K562 (cell line): Measurements from ENCODE around the gene ABHD16A. TPM values are rescaled to one million over a fixed set of nuclear protein-coding genes. Genes with fewer than 3 reads are reported as not detected.

Experiments used
- ATF1 ChIP-seq, 2 experiments: fragments of 450-650 bp in 1 of 2; IDR thresholded peaks; 2 replicates each; pipeline ENCODE4 v1.6.1; 2016; ENCODE audit warnings: missing compliant biosample characterization in 1 of 2, missing genetic modification characterization in 1 of 2
- DEAF1 ChIP-seq: fragments of 450-650 bp; formaldehyde crosslinking; IDR thresholded peaks from 2 replicates; pipeline ENCODE4 v1.4.0; 2020; ENCODE audit warnings: mild to moderate bottlenecking, moderate library complexity
- E2F8 ChIP-seq: fragments of 450-650 bp; IDR thresholded peaks from 2 replicates; pipeline ENCODE4 v1.7.1; 2018; ENCODE audit warnings: mild to moderate bottlenecking, low read depth; ENCODE audit not compliant: partially characterized antibody
- GTF2F1 ChIP-seq: IDR thresholded peaks from 2 replicates; pipeline ENCODE4 v1.6.1; 2011; ENCODE audit warnings: low read depth, low read length, improper control_type of control experiment
- JUNB ChIP-seq: fragments of 450-650 bp; formaldehyde crosslinking; conservative IDR thresholded peaks from 2 replicates; pipeline ENCODE4 v1.4.0; 2020; ENCODE audit warnings: mild to moderate bottlenecking
- MTA3 ChIP-seq: fragments of 450-650 bp; formaldehyde crosslinking; IDR thresholded peaks from 2 replicates; pipeline ENCODE4 v1.6.1; 2017; ENCODE audit warnings: mild to moderate bottlenecking, borderline replicate concordance
- NEUROD1 ChIP-seq: fragments of 150-350 bp; IDR thresholded peaks from 2 replicates; pipeline ENCODE4 v1.6.1; 2014; ENCODE audit warnings: borderline replicate concordance, low read length, low read depth; ENCODE audit not compliant: partially characterized antibody
- NFATC3 ChIP-seq: fragments of 450-650 bp; IDR thresholded peaks from 2 replicates; pipeline ENCODE4 v1.6.1; 2017; ENCODE audit warnings: mild to moderate bottlenecking
- RFX5 ChIP-seq: IDR thresholded peaks from 2 replicates; pipeline ENCODE4 v1.6.1; 2011; ENCODE audit warnings: low read depth, mild to moderate bottlenecking, improper control_type of control experiment, low read length
- RREB1 ChIP-seq: fragments of 250-450 bp; sonication (Bioruptor Pico); IDR thresholded peaks from 2 replicates; pipeline ENCODE4 v1.4.0; 2020
- SETDB1 ChIP-seq: IDR thresholded peaks from one replicate; pipeline ENCODE4 v1.6.1; 2012; ENCODE audit warnings: low read length, control low read depth, inconsistent platforms
- SNRNP70 ChIP-seq: fragments of 200-400 bp; formaldehyde crosslinking; optimal IDR thresholded peaks from 2 replicates; pipeline ENCODE3; 2017; ENCODE audit warnings: low read depth, low read length
- SPI1 ChIP-seq: IDR thresholded peaks from 2 replicates; pipeline ENCODE4 v1.6.1; 2011; ENCODE audit warnings: low read depth, low read length, control low read depth, borderline replicate concordance
- ZFX ChIP-seq: sonication (generic); formaldehyde crosslinking; IDR thresholded peaks from 2 replicates; pipeline ENCODE4 v1.8.0; 2022; ENCODE audit warnings: mild to moderate bottlenecking, missing genetic modification reagents, moderate library complexity
- ZNF280B ChIP-seq: fragments of 250-450 bp; sonication (Bioruptor Pico); IDR thresholded peaks from 2 replicates; pipeline ENCODE4 v1.5.1; 2021; ENCODE audit warnings: mild to moderate bottlenecking
- polyA plus RNA-seq, 8 experiments: library from polyadenylated mRNA; depleted of rRNA in 4 of 8; stranded (reverse) in 5 of 8; unstranded in 3 of 8; fragments of >200 nt; fragmentation: Nextera tagmentation in 2 of 8; fragmentation: Illumina TruSeq in 1 of 8; extraction: Ambion mirVana in 2 of 8; extraction: Trizol in 1 of 8; gene quantifications; 2 replicates each; pipeline versions ENCODE4 v1.2.1 to v1.2.3, GENCODE V29; 2011 to 2014; ENCODE audit warnings: inconsistent platforms in 1 of 8, missing spikeins in 1 of 8
- total RNA-seq, 7 experiments: library from RNA; depleted of rRNA in 6 of 7; stranded (reverse); fragments of >200 nt in 6 of 7; fragmentation: Illumina TruSeq in 2 of 7; extraction: Trizol in 2 of 7; gene quantifications; 2 replicates each; pipeline versions ENCODE4 v1.2.1 to v1.2.3, GENCODE V29; 2011 to 2021; ENCODE audit warnings: low replicate concordance in 1 of 7

The ABHD16A gene
- total and polyA plus RNA-seq, 9 of the 15 experiments (the other 6 are each of a cell fraction or from before 2014, with no cell fraction given): 25.8 to 120 (median 81.6) TPM

GRCh38 chr6:31680226-31681134 is 22.6 kb downstream of the ABHD16A start, which contains the start of gene LY6G5C (continued):
- TF ChIP-seq RREB1 (CRISPR knock-in tag) (peak; percentile 24; the same call in 1 of the 2 replicates), ZNF280B (no peak), MTA3 (peak; percentile 13; the same call in 1 of the 2 replicates), ATF1 (CRISPR knock-in tag; IDR thresholded peaks at IDR 0.05) (no peak), ATF1 (tag; IDR thresholded peaks at IDR 0.05) (peak; percentile 27; the same call in 1 of the 2 replicates), GTF2F1 (no peak), ZFX (CRISPR knock-in tag) (no peak), RFX5 (no peak), SPI1 (peak; percentile 69), NEUROD1 (peak; percentile 41), E2F8 (peak; percentile 30), JUNB (CRISPR knock-in tag) (no peak), SNRNP70 (no peak), DEAF1 (peak; percentile 98), NFATC3 (no peak), SETDB1 (no peak)
